Epithelial cell of proximal tubule (primary cell): Measurements from ENCODE around the gene GLIPR1L1. TPM values are rescaled to one million over a fixed set of nuclear protein-coding genes. Genes with fewer than 3 reads are reported as not detected.

Source experiments
- DNase-seq: peaks from one replicate; pipeline ENCODE4 v3.0.0-alpha.2; 2011; ENCODE audit warnings: low read depth
- H3K4me3 ChIP-seq: 2 replicates; pipeline ENCODE4 v1.5.1; 2011; ENCODE audit warnings: low read depth, mild to moderate bottlenecking, low read length
- total RNA-seq: library from RNA; depleted of rRNA; stranded (reverse); fragments of >200 nt; gene quantifications from 2 replicates; pipeline ENCODE4 v1.2.3, GENCODE V29; 2015
- TF ChIP-seq, protein P1 (sequence below): conservative IDR thresholded peaks from 2 replicates; pipeline ENCODE4 v1.5.1; 2012; ENCODE audit warnings: low read depth, mild to moderate bottlenecking, low read length

The GLIPR1L1 gene, protein sequence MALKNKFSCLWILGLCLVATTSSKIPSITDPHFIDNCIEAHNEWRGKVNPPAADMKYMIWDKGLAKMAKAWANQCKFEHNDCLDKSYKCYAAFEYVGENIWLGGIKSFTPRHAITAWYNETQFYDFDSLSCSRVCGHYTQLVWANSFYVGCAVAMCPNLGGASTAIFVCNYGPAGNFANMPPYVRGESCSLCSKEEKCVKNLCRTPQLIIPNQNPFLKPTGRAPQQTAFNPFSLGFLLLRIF
- not detected in 2 replicates for total RNA-seq

DNA sequence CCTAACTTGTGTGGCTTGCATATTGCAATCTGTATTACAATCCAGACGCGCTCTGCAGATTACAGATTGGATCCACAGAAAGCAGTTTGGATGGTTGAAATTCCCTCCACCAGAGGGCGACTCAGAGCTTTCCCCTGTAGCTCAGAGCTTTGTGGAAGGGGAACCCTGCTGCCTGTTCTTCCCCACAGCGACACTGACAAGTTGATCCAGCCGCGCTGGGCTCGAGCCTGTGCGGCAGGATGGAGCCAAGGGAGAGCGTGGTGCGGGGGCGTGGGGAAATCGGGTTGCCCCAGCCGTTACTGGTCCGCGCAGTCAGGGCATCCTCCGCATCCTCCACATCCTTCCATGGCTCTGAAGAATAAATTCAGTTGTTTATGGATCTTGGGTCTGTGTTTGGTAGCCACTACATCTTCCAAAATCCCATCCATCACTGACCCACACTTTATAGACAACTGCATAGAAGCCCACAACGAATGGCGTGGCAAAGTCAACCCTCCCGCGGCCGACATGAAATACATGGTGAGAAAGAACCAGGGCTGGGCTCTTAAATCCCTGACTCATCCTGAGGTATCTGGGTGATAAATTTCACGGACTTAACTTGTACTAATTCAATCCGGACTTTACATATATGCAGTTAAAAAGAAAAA is at the start of gene GLIPR1L1:
Gene GLIPR1L1 (plus strand): TSS at position 287 of the 647 bp plus-strand sequence. CDS start 59 bp downstream, at position 346.
- H3K4me3 ChIP-seq = peak within 1 kb of the TSS; percentile 54
- DNase-seq = peak; percentile 63
- TF ChIP-seq, protein P1, sequence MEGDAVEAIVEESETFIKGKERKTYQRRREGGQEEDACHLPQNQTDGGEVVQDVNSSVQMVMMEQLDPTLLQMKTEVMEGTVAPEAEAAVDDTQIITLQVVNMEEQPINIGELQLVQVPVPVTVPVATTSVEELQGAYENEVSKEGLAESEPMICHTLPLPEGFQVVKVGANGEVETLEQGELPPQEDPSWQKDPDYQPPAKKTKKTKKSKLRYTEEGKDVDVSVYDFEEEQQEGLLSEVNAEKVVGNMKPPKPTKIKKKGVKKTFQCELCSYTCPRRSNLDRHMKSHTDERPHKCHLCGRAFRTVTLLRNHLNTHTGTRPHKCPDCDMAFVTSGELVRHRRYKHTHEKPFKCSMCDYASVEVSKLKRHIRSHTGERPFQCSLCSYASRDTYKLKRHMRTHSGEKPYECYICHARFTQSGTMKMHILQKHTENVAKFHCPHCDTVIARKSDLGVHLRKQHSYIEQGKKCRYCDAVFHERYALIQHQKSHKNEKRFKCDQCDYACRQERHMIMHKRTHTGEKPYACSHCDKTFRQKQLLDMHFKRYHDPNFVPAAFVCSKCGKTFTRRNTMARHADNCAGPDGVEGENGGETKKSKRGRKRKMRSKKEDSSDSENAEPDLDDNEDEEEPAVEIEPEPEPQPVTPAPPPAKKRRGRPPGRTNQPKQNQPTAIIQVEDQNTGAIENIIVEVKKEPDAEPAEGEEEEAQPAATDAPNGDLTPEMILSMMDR = peak; percentile 86

DNA sequence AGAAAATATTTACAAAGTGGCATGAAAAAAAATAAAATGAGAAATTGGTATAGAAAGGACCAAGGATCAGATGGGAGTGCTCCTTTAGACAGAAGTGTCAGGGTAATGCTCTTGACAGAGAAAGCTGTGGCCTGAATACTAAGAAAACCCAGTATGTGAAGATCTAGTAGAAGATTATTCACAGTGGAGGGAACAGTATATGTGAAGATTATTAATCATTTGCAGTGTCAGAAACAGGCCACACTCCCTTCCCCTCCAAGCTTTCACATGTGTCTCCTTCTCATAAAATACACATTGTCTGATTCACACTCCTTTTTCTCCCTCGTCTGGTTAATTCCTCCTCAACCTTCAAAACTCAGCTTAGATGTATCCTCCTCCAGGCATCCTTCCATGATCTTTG is 45.6 kb upstream of the GLIPR1L1 start:
- no peak overlapping the region for H3K4me3 ChIP-seq
- TF ChIP-seq, protein P1 = no peak
- DNase-seq = no peak

DNA sequence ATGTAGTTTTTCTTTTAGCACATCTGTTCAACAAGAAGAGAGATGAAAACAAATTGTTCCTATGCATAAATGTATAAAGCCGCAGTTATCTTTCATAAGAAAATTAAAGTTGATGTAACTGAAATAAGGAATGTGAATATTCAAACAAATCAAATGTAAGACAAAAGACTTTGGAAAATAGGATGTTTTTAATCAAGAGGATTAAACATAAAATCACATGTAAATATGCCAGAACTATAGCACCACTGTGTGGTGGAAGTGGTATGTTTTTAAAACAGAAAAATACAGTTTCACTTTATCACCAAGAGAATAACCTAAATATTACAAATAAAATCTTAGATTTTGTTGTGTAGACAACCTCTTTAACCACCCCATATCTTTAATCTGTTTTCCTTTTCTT is 44.7 kb upstream of the GLIPR1L1 start:
- no peak overlapping the region for H3K4me3 ChIP-seq
- DNase-seq = no peak
- TF ChIP-seq, protein P1 = peak; percentile 45

DNA sequence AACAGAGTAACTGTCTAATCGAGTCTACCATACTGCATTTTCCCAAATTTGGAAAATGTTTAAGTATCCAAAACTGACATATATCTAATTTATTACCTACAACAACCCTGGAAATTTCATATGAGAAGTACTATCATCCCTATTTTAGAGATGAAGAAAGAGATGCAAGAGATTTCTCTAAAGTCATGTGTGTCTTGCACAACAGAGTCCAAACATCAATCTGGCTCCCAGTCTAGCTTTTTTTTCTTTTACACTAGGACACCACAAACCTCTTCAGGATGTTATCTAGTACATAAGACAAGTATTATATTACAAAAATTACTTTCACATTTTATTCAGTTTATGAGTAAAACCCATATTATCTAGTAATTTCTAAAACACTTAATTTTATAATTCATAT is 43.5 kb upstream of the GLIPR1L1 start:
- no peak overlapping the region for H3K4me3 ChIP-seq
- TF ChIP-seq, protein P1 = no peak
- DNase-seq = no peak

DNA sequence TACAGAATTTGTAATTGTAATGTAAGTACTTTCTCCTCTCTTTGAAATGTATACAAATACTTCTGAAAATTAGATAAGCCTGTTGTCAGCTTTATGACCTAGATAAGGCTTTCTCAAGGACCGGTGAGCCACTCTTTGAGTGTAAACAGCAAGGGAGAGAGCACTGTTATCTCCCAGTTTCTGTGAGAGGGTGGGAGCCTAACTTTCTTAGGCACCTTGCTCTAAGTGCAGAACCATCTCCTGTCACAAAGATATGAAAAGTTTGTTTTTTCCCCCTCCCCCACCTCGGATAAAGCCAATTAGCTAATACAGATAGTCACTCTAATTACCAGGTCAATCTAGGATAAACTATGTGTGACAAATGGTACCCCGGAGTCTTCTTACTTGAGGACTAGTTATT is 40.1 kb upstream of the GLIPR1L1 start:
- DNase-seq = no peak
- H3K4me3 ChIP-seq = no peak overlapping the region
- TF ChIP-seq, protein P1 = no peak

DNA sequence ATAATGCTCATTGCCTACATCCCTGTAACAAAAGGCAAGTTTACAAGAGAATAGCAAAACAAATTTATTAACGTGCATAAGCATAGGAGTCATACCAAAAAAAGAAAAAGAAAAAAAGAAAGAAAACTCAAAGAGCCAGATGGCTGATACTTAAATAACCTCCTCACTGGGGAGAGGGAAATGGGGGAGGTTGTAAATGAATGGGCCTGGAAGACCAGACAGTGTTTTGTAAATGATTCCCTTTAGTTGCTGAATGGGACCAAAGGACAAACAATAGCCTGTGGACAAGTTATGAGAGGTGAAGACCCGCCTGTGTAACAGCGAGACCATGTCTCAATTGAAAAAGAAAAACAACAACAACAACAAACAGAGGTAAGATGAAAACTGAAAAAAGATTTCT is 39.7 kb upstream of the GLIPR1L1 start:
- no peak overlapping the region for H3K4me3 ChIP-seq
- TF ChIP-seq, protein P1 = no peak
- DNase-seq = no peak

DNA sequence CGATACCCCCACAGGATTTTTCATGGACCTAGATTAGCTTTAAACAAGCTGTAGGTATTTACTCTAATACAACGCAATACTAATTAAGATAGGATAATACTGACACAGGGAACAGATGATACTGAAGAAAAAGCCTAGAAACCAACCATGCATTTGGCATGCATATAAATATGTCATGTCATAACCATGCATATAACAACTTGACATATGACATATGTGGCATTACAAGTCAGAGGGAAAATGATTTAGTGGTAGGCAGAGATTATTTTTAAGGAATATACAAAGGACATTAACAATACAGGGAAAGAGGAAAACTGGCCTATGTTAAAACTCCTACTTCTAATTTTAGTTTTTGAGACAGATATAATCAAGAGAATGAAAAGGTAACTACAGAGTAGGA is 32.2 kb upstream of the GLIPR1L1 start:
- TF ChIP-seq, protein P1 = no peak
- DNase-seq = no peak
- no peak overlapping the region for H3K4me3 ChIP-seq
